GM18868 (cell line): Measurements from ENCODE around the gene NXN.
"Not testable (repeated sequence)": the region's sequence is repeated elsewhere in the genome, so short reads cannot be mapped to it uniquely, and the experiment has no call there.

Experiments
- ATAC-seq: cut with Tn5 transposase; IDR thresholded peaks from one replicate; pipeline ENCODE4 v1.9.1; 2021; ENCODE audit warnings: mild to moderate bottlenecking, moderate library complexity; ENCODE audit not compliant: unreplicated experiment

The NXN gene

DNA sequence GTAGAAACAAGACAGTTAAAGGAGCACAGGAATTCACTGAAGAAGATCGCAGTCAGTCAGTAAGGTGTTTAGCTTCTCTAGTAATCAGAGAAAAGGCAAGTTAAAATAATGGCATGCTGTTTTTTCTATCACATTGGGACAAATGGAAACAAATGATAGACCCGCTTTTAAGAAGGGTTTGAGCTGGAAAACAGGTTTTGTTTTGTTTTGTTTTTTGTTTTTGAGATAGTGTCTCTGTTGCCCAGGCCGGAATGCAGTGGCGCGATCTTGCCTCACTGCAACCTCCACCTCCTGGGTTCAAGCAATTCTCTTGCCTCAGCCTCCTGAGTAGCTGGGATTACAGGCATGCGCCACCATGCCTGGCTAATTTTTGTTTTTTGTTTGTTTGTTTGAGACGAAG is 193.7 kb downstream of the NXN start:
- not testable (repeated sequence) for ATAC-seq

GRCh38 chr17:784143-784542 is 195.4 kb downstream of the NXN start:
- no peak for ATAC-seq

DNA sequence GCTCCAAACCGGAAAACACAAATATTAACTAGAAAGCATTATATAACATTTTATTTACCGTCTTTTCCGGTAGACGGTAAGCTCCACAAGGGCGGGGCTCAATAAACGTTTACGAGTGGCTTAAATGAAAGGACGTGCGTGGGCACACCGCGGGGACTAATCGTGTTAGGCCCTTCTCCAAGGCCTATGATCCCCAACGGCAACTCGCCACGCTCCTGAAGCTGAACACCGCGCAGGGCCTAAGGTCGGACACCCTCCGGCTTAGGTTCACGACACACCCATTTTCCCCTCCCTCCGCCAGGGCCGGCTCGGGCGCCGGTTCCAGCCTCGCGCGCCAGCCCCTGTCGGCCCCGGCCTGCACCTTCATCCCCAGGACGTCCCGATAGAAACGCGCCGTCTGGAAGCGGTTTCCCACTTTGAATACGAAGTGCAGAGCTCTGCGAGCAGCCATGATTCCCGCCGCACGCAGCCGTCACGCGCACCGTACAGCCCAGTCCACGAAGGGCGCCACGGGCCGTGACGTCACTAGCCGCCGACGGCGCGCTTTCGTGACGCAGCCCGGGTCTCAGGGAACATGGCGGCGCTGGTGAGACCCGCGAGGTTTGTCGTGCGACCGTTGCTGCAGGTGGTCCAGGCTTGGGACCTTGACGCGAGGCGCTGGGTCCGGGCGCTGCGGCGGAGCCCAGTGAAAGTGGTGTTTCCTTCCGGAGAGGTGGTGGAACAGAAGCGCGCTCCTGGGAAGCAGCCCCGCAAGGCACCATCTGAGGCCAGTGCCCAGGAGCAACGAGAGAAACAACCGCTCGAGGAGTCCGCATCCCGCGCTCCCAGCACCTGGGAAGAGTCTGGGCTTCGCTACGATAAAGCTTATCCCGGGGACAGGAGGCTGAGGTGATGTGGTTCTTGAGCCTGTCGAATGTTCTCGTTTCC is 197.5 kb downstream of the NXN start, which contains the start of the genes GLOD4 and MRM3:
GLOD4 (minus strand) TSS at position 476 of the 927 bp plus-strand sequence; CDS start at position 451, 25 bp downstream.
MRM3 (plus strand) TSS at position 549 of the 927 bp plus-strand sequence; CDS start at position 575, 26 bp downstream.
- peak; percentile 87 for ATAC-seq

- ATAC-seq = no peak
Observed at GRCh38 chr17:778096-778495, 201.5 kb downstream of the NXN start.

- ATAC-seq = no peak
Observed at GRCh38 chr17:774313-774584, 205.3 kb downstream of the NXN start.

DNA sequence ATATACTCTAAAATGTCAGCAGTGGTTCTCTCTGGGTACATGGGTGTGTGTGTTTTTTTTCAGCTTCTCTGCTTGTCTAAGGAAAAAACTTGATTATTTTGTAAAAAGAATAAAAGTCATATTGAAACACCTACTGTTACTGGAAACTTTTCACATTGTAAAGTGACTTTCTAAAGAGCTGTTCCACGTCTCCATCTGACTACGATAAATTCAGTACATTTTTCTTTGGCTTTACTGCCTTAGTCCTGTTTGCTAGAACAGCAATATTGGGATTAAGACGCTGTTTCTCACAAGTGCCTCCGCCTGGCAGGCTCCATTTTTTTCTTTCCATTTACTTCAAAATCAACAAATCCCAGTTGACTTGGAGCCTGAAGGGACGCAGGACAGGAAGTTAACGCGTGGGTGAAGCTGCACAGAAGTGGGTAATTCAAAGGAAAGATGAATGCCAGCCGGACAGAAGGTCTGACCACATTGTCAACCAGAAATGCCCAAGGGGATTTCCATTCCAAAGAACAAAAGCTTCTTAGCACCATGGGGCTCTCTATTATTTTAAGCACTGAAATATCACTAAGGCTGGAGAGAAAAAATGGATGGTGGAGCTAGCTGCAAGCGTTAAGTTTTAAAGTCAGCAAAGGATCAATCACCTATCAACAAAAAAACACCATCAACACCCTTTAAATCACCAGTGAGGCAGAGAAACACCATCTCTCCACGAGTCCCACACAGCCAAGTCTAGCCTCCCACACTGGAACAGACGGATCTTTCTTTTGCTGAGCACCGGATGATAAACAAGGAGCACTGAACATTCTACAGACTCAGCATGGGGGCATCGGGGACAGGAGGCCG is 205.9 kb downstream of the NXN start:
- ATAC-seq = no peak

GRCh38 chr17:773016-773415 is 206.6 kb downstream of the NXN start:
- no peak for ATAC-seq

GRCh38 chr17:767076-767475 is 212.5 kb downstream of the NXN start:
- ATAC-seq = no peak

DNA sequence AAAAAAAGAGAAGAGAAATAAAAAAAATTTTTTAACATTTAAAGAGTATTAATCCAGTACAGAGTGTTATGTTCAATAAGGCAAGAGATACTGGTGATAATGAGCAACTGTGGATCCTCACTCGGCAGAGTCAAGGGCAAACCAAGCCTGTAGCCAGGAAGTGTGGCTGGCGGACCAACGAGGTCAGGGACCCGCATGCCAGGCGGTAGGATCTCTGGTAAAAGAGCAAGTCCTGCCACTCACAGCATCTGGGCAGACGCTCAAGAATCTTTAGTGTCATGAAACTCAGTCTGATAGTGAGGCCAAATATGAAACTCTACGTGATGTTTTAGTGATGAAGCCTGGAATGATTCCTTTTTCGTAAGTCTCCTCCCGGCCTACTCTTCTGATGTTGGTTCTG is 219.2 kb downstream of the NXN start:
- ATAC-seq = no peak

- ATAC-seq = no peak
Observed at GRCh38 chr17:759964-760363, 219.6 kb downstream of the NXN start.

GRCh38 chr17:756010-756567 is 223.5 kb downstream of the NXN start:
- not testable (repeated sequence) for ATAC-seq

- not testable (repeated sequence) for ATAC-seq
Observed at GRCh38 chr17:755319-755961, 224.1 kb downstream of the NXN start.

GRCh38 chr17:753418-753817 is 226.2 kb downstream of the NXN start:
- no peak for ATAC-seq

GRCh38 chr17:752620-753219 is 226.9 kb downstream of the NXN start:
- peak; percentile 7 for ATAC-seq

GRCh38 chr17:752002-752619 is 227.5 kb downstream of the NXN start, which contains the start of gene GEMIN4:
Gene GEMIN4, minus strand, starts transcription at chr17:752264. Its CDS starts 122 bp downstream, at chr17:752142.
- peak; percentile 84 for ATAC-seq

- peak; percentile 17 for ATAC-seq
Observed at GRCh38 chr17:751269-752001, 228.1 kb downstream of the NXN start.

DNA sequence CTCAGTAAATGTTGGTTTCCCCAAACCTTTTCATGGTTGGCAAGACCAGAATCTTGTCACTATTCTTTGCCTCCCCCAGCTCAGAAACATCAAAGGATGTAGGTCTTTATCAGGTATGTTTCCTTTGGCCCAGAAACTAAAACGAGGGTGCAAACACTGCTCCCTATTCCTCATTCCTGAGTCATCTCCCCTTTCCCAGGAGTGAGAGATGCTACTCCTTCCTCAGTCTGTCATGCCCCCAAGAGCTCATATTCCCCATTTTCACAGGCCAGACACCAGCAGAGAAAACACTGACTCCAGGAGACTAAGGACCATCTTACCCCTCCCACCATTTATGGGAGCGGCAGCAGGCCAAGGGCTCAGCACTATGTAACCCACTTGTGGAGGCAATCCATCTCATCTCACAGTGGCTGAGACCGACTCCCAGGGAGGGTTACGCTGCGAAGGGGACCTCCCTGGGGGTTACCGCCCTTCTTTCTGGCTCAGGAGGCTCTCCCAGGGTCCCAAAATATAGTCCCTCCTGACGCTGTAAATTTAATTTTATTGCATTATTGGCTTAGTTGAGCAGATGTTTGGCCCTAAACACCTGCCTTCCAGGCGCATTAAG is 229.0 kb downstream of the NXN start:
- no peak for ATAC-seq

DNA sequence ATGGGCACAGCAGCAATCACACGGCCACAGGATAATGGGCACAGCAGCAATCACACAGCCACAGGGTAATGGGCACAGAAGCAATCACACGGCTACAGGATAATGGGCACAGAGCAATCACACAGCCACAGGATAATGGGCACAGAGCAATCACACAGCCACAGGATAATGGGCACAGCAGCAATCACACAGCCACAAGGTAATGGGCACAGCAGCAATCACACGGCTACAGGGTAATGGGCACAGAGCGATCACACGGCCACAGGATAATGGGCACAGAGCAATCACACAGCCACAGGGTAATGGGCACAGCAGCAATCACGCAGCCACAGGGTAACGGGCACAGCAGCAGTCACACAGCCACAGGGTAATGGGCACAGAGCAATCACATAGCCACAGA is 230.2 kb downstream of the NXN start:
- ATAC-seq = not testable (repeated sequence)
